Stimulated activated CD8-positive, alpha-beta memory T cell treated with anti-CD3 and anti-CD28 coated beads, Interleukin-15, amount 100 ng/mL, for 24 hours (primary cell): ENCODE results near the gene ADM2.
"Not testable (repeated sequence)": the region's sequence is repeated elsewhere in the genome, so short reads cannot be mapped to it uniquely, and the experiment has no call there.

Experiments
- DNase-seq: peaks from one replicate; pipeline ENCODE4 v3.0.0-alpha.2; 2020; ENCODE audit warnings: low read depth

Gene ADM2

GRCh38 chr22:50481440-50482106, at the start of gene ADM2:
Gene ADM2, plus strand, starts transcription at chr22:50481543. Its CDS starts 305 bp downstream, at chr22:50481848.
- DNase-seq: no peak

GRCh38 chr22:50432131-50432876, 49.0 kb upstream of the ADM2 start:
- no peak for DNase-seq

GRCh38 chr22:50432877-50433510, 48.3 kb upstream of the ADM2 start:
- not testable (repeated sequence) for DNase-seq

- no peak for DNase-seq
Observed at GRCh38 chr22:50434849-50435248, 46.5 kb upstream of the ADM2 start.

GRCh38 chr22:50435291-50436014, 45.9 kb upstream of the ADM2 start:
- no peak for DNase-seq

GRCh38 chr22:50436015-50436830, 45.1 kb upstream of the ADM2 start:
- DNase-seq: no peak

- DNase-seq: no peak
Observed at GRCh38 chr22:50436841-50437341, 44.5 kb upstream of the ADM2 start.

- DNase-seq: no peak
Observed at GRCh38 chr22:50437511-50438304, 43.6 kb upstream of the ADM2 start.

- DNase-seq: no peak
Observed at GRCh38 chr22:50438305-50439275, 42.8 kb upstream of the ADM2 start.

- no peak for DNase-seq
Observed at GRCh38 chr22:50439314-50439870, 42.0 kb upstream of the ADM2 start.

GRCh38 chr22:50439871-50440331, 41.4 kb upstream of the ADM2 start:
- no peak for DNase-seq

GRCh38 chr22:50440544-50441249, 40.6 kb upstream of the ADM2 start:
- no peak for DNase-seq

- DNase-seq: no peak
Observed at GRCh38 chr22:50441428-50441993, 39.8 kb upstream of the ADM2 start.

GRCh38 chr22:50443197-50443596, 38.1 kb upstream of the ADM2 start:
- no peak for DNase-seq

- no peak for DNase-seq
Observed at GRCh38 chr22:50443801-50444625, 37.3 kb upstream of the ADM2 start.

- no peak for DNase-seq
Observed at GRCh38 chr22:50444663-50445062, 36.7 kb upstream of the ADM2 start.
